ENCODE data around the gene CELSR3.

CELSR3 gene

DNA sequence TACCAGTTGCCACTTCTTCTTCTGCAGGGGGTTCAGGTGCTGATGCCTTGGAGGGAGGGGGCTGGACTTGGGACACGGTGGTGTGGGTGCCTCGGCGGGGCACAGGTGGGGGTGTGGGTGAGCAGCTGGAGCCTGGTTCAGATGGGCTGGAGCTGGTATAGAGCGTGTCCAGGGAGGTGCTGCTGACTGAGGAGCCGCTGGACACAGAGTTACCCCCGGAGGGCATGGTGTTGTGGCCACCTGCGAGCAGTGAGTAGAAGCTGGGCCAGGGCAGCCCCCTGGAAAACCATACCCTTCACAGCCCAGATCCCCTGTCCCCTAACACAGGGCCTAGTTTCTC is 18.8 kb upstream of the CELSR3 start:
- DNase-seq (ENCODE audit: low spot score) = no peak
- no peaks in the 10 kb centered on the region for H3K27me3 Mint-ChIP-seq (ENCODE audit: low read depth)
- no peak overlapping the region for H3K4me3 Mint-ChIP-seq
- peaks cover 37% of the 10 kb centered on the region for H3K36me3 Mint-ChIP-seq (ENCODE audit: low read depth)
- H3K4me1 Mint-ChIP-seq (ENCODE audit: low read depth) = peaks cover 19% of the 10 kb centered on the region
- H3K9me3 Mint-ChIP-seq = no peaks in the 10 kb centered on the region
- no peak overlapping the region for H3K27ac Mint-ChIP-seq

DNA sequence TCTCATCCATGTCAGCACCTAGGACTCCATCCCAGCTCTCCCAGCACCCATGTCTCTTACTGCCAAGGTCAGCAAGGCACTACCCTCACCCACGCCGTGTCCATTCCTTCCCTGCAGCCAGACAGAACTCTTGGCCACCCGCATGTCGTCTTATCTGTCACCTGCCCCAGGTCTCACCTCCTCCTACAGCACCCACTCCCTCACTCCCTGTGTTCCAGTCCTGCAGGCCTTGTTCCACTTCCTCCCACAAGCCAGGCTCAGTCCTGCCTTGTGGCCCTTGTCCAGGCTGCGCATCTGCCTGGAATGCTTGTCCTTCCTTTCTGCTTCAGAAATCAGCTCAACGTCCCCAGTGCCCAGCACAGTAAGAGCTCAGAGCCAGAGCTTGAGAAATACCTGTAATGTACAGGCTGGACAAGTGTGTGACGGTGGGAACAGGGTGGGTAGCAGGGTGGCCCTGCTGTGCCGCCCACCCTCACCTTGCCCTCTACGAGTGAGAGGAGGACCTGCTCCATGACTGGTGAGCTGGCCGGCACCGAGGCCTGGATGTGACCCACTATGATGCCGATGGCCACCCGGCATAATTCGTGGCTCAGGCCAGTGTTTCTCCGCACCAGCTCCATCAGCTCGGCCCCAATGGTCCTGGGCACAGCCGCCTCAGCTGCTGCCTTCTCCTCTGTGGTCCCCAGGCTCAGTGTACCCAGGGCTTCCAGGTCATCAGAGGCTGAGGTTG is 18.3 kb upstream of the CELSR3 start:
- DNase-seq (ENCODE audit: low spot score) = no peak
- H3K27ac Mint-ChIP-seq = peak overlapping the region; percentile 13
- no peak overlapping the region for H3K4me3 Mint-ChIP-seq
- H3K9me3 Mint-ChIP-seq = no peaks in the 10 kb centered on the region
- peaks cover 16% of the 10 kb centered on the region for H3K4me1 Mint-ChIP-seq (ENCODE audit: low read depth)
- H3K27me3 Mint-ChIP-seq (ENCODE audit: low read depth) = no peaks in the 10 kb centered on the region
- H3K36me3 Mint-ChIP-seq (ENCODE audit: low read depth) = peaks cover 40% of the 10 kb centered on the region

DNA sequence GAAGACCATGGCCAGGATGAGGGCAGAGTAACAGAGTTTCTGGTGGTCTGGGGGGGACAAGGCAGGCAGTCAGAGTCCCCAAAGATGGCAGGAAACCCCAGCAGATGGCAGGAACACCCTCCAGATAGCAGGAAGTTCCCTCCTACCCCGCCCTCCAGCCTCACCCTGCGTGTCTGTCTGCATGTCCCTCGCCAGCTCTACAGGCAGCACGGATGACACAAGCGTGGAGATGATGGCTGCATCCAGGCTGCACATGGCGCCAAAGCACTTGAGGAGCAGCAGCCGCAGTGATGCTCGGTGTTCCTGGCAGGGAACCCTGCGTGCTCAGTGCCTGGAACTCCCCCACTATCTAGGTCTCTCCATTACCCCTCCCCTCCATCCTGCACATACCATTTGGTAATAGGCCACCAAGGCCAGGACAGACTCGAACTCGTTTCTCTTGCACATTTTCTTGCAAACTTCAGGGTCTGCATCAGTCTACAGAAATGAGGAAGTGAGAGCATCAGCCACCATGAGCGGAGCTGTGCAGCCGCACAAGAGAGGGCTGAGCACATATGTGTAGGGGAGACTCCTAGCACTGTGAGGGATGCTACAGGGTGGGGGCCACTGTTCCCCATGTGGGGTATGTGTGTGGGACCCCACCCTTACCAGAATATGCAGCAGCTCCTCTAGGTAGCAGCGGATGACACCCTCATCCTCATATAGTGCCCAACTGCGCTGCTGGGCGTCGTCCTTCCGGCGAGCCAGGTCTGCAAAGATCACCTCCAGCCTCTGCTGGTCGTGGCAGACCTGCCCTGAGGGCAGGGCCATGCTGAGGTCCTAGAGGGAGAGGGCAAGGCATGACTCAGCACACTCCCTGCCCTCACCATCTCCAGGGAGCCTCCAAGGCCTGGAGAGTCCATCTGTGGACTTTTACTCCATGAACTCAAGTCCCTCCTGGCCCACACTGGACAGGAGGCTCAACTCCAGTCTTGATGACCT is 17.0 kb upstream of the CELSR3 start:
- H3K27me3 Mint-ChIP-seq (ENCODE audit: low read depth) = no peaks in the 10 kb centered on the region

DNA sequence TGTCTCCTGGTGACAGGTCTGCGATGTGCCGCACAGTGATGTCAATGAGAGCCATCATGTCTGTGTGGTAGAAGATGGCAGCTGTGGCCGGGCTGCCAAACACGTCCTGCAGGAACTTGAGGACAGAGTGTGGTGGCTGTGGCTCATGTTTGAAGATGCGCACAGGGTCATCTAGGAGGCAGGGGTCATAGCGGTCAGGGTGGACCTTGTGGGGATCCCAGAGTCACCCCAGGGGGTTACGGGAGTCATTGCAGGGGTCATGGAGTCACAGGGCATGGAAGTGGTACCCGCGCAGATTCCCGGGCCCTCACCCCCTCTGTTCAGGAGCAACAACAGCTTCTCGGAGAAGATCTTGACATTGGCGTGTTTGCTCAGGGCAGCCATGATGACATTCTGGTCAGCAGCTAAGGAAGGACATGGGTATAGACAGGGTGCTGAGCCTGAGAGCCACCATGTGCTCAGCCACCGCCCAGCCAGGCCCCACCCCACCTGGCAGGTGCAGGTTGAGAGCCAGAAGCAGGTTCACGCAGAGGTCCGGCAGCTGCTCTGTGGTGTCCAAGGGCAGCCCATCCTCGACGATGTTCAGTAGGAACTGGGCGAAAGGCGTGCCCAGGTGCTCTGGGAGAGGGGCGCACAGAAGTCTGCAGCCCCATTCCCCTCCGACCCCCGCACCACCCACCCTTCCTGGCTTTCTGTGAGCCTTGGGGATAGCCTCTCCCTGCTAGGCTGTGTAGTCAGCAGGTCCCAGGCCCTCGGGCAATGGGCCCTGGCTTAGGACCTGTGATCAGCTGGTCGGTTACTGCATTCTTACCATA is 16.1 kb upstream of the CELSR3 start:
- peaks cover 6% of the 10 kb centered on the region for H3K4me1 Mint-ChIP-seq (ENCODE audit: low read depth)
- no peaks in the 10 kb centered on the region for H3K9me3 Mint-ChIP-seq
- H3K27me3 Mint-ChIP-seq (ENCODE audit: low read depth) = no peaks in the 10 kb centered on the region
- no peak overlapping the region for H3K4me3 Mint-ChIP-seq
- no peak overlapping the region for H3K27ac Mint-ChIP-seq
- no peak for DNase-seq (ENCODE audit: low spot score)
- H3K36me3 Mint-ChIP-seq (ENCODE audit: low read depth) = peaks cover 48% of the 10 kb centered on the region

More for the DNA sequence above, 17.0 kb upstream of the CELSR3 start:
- DNase-seq (ENCODE audit: low spot score) = no peak
- Mint-ChIP-seq H3K36me3 (ENCODE audit: low read depth) (peaks cover 47% of the 10 kb centered on the region), H3K4me1 (ENCODE audit: low read depth) (peaks cover 12% of the 10 kb centered on the region), H3K4me3 (no peak overlapping the region), H3K9me3 (no peaks in the 10 kb centered on the region), H3K27ac (no peak overlapping the region)

DNA sequence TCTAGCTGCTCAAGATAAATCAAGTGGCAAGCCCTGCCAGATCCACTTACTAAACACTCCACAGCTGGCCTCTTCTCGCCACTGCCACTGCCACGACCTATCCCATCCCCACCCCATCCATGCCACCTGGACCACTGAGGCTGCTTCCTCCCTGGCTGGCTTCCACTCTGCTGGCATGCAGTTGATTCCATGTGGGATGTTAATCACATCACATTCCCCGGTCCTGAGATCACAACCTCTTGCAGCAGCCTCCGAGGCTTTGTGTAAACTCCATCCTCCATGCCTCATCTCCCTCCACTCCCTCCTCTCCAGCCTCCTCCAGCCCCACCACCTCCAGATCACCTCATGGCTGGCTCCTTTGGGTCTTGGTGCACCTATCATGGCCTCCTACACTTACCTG is 15.4 kb upstream of the CELSR3 start:
- Mint-ChIP-seq H3K27me3 (ENCODE audit: low read depth) (no peaks in the 10 kb centered on the region), H3K36me3 (ENCODE audit: low read depth) (peaks cover 50% of the 10 kb centered on the region), H3K9me3 (no peaks in the 10 kb centered on the region), H3K27ac (no peak overlapping the region), H3K4me3 (no peak overlapping the region), H3K4me1 (ENCODE audit: low read depth) (peaks cover 1% of the 10 kb centered on the region)
- no peak for DNase-seq (ENCODE audit: low spot score)

DNA sequence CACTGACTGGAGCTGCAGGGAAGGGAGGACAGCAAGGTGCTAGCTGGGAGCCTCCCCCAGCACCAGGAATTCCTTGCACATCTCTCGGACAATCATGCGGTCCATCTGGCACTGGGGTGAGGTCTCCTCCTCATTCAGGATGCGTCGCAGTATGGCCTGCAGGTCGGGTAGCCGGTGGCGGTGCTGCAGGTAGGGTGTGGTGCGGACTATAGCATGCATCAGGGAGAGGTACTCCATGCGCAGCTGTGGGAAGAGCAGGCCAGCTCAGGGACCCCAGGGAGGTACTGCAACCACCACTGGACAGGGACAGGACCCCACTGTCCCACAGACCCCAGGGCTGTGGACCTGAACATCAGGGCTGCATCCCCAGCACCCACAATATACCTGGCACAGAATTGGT is 11.8 kb upstream of the CELSR3 start:
- no peak for DNase-seq (ENCODE audit: low spot score)
- H3K27ac Mint-ChIP-seq = no peak overlapping the region
- H3K4me3 Mint-ChIP-seq = no peak overlapping the region
- H3K9me3 Mint-ChIP-seq = no peaks in the 10 kb centered on the region
- H3K27me3 Mint-ChIP-seq (ENCODE audit: low read depth) = no peaks in the 10 kb centered on the region
- peaks cover 44% of the 10 kb centered on the region for H3K36me3 Mint-ChIP-seq (ENCODE audit: low read depth)
- H3K4me1 Mint-ChIP-seq (ENCODE audit: low read depth) = no peaks in the 10 kb centered on the region

DNA sequence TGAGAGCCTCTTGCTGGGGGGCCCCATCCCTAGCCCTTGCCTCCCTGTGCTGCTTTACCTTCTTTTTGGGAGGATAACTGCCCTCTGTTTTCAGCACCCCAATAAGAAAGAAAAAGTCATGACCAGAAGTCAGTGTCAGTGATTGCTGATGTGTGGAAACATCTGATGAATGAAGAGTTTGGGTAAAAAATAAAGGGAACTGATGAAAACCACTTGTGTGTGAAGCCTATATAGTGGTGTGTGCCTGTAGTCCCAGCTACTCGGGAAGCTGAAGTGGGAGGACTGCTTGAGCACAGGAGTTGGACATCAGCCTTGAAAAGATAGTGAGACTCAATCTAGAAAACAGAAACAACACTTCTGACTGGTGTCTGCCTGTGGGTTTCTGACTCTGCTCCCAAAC is 9.8 kb upstream of the CELSR3 start:
- no peaks in the 10 kb centered on the region for H3K9me3 Mint-ChIP-seq
- H3K27ac Mint-ChIP-seq = no peak overlapping the region
- H3K4me3 Mint-ChIP-seq = no peak overlapping the region
- H3K27me3 Mint-ChIP-seq (ENCODE audit: low read depth) = no peaks in the 10 kb centered on the region
- peaks cover 29% of the 10 kb centered on the region for H3K36me3 Mint-ChIP-seq (ENCODE audit: low read depth)
- no peaks in the 10 kb centered on the region for H3K4me1 Mint-ChIP-seq (ENCODE audit: low read depth)
- DNase-seq (ENCODE audit: low spot score) = no peak

DNA sequence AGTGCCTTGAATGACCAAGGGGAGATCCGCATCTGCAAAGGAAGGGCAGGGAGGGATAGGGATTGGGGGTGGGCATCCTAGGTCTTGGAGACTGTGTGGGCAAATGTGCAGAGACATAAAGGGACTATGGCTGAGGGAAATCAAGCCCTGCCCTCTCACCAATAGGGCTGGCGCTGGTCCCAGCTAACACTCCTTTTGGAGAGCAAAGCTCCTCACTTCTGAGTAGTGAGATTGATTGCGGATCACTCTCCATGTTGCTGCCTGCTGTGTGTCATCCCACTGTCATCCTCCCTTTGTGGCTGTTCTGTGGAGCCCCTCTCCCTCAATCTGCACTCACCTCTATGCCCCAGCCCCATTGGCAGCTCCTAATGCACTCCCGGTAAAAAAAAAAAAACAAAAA is 2.2 kb upstream of the CELSR3 start:
- no peaks in the 10 kb centered on the region for H3K9me3 Mint-ChIP-seq
- H3K4me3 Mint-ChIP-seq = no peak overlapping the region
- H3K36me3 Mint-ChIP-seq (ENCODE audit: low read depth) = peaks cover 2% of the 10 kb centered on the region
- peaks cover 7% of the 10 kb centered on the region for H3K27me3 Mint-ChIP-seq (ENCODE audit: low read depth)
- peaks cover 14% of the 10 kb centered on the region for H3K4me1 Mint-ChIP-seq (ENCODE audit: low read depth)
- DNase-seq (ENCODE audit: low spot score) = no peak
- no peak overlapping the region for H3K27ac Mint-ChIP-seq

DNA sequence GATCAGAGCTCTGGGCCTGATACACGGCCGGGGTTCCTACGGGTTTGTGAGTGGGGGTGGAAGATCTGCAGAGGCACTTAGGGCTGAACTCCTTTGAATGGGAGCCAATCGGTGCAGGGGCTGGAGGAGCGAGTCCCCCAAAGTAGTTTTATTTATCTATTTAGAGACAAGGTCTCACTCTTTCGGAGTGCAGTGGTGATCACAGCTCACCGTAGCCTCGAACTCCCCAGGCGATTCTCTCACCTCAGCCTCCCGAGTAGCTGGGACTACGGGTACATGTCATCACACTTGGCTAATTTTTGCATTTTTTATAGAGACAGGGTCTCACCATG is 1.6 kb upstream of the CELSR3 start:
- Mint-ChIP-seq H3K4me3 (peak overlapping the region; percentile 96), H3K27ac (peak overlapping the region; percentile 98), H3K4me1 (ENCODE audit: low read depth) (peaks cover 14% of the 10 kb centered on the region), H3K9me3 (no peaks in the 10 kb centered on the region), H3K36me3 (ENCODE audit: low read depth) (peaks cover 2% of the 10 kb centered on the region), H3K27me3 (ENCODE audit: low read depth) (peaks cover 11% of the 10 kb centered on the region)
- DNase-seq (ENCODE audit: low spot score) = no peak

DNA sequence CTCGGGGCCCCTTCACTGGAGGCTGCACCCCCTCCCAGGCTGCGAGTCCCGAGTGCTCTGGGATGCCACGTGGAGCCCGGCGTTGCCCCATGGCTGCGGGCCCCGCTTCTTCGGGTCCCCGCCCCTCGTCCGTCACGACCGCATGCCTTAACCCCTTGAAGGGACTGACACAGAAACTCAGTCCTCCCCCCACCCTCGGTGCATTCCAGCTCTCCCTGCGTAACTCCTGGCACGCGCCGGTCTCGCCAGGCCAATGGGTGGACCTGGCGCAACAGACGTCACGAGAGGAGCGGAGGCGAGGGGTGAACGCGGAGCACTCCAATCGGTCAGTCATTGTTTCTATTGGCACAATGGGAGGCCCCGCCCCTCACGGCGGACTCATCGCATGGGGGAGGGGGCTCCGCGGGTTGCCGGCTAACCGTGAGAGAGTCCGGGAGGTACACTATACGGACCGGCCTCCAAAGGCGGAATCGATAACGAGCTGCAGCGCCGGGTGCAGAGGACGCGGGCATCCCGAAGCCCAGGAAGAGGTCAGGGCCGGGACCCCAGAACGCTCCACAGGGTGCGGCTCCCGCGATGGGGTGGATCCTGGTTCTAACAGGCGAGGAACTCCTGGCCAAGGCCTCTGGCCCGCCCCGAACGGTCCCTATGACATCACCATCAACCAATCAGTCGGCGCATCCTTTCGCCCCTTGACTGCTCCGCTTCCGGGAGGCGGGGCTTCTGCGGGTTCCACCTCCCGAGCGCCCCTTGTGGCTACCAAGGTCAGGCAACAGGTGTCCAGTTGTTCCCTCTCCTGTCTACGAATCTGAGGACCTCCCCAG is 1.0 kb upstream of the CELSR3 start:
- Mint-ChIP-seq H3K9me3 (no peaks in the 10 kb centered on the region), H3K4me1 (ENCODE audit: low read depth) (peaks cover 14% of the 10 kb centered on the region), H3K27ac (peak overlapping the region; percentile 98), H3K4me3 (peak overlapping the region; percentile 96), H3K36me3 (ENCODE audit: low read depth) (peaks cover 2% of the 10 kb centered on the region), H3K27me3 (ENCODE audit: low read depth) (peaks cover 11% of the 10 kb centered on the region)
- DNase-seq (ENCODE audit: low spot score) = peak; percentile 96

DNA sequence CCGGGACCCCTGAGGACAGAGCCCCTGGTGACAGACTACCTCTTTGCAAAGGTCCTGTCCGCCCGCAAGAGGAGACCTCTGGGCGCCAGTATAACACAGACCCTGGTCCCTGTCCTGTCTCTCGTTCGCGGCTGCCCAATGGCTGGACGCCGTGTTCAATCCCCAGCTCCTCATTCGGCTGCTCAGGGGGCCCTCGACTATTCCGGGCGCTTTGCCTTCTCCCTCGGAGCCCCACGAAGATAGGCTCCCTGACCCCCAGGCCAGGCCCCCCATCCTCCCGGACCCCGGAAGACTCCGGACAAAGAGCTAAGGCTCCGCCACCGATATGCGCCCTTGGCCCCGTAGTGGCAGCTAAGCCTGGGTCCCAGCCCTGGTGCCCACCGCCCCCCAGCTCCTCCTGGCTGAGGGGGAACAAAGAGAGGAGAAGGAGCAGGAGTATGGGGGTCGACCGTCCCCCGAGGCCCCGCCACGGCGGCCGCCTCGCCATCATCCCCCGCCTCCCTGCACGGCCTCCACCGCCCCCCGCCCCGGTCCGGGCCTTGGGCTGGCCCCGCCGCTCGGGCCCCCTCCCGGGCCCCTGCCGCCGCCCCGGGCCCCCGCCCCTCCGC is 437 bp downstream of the CELSR3 start:
- Mint-ChIP-seq H3K36me3 (ENCODE audit: low read depth) (peaks cover 2% of the 10 kb centered on the region), H3K4me3 (peak overlapping the region; percentile 50), H3K9me3 (no peaks in the 10 kb centered on the region), H3K27ac (no peak overlapping the region), H3K4me1 (ENCODE audit: low read depth) (peaks cover 14% of the 10 kb centered on the region), H3K27me3 (ENCODE audit: low read depth) (peaks cover 11% of the 10 kb centered on the region)
- no peak for DNase-seq (ENCODE audit: low spot score)

DNA sequence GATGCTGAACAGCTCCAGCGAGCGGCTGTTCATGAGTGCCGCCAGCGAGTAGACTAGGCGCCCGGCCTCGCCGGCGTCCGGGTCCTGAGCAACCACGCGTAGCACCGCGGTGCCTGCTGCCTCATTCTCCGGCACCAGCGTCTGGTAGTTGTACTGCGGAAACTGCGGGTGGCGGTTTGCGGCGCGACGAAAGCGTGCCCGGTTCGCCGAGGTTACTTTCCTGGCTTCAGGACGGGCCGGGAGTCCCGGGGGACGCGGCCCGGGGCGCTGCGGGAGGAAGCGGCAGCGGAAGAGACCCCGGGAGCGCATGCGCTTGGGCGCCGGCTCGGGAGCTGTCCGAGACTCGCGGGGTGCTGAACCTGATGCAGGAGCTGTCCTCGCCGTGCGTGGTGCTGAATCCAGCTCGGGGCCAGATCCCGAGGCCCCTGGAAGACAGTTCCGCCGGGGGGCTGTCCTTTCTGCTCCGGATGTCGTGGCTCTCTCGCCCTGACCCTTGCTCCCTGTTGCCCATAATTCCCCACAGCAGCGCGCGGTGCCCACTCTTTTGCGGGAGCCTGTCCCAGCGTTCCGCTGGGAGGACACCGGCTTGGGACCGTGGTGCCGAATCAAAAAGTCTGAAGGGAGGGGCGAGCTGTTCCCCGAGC is 1.1 kb downstream of the CELSR3 start:
- Mint-ChIP-seq H3K9me3 (no peaks in the 10 kb centered on the region), H3K36me3 (ENCODE audit: low read depth) (peaks cover 2% of the 10 kb centered on the region), H3K27ac (no peak overlapping the region), H3K27me3 (ENCODE audit: low read depth) (peaks cover 11% of the 10 kb centered on the region), H3K4me1 (ENCODE audit: low read depth) (peaks cover 14% of the 10 kb centered on the region), H3K4me3 (peak overlapping the region; percentile 50)
- peak; percentile 78 for DNase-seq (ENCODE audit: low spot score)

Data from T-helper 2 cell treated with Interferon-gamma antibody and Interleukin-4, amounts not matched to agents 5 μg/mL and 100 μg/mL, for 36 hours (primary cell).